H9 (cell line): ENCODE results near the gene DNAJC9. TPM values are rescaled to one million over a fixed set of nuclear protein-coding genes. Genes with fewer than 3 reads are reported as not detected.

Source experiments
- DNase-seq: peaks from one replicate; pipeline ENCODE4 v3.0.0-alpha.2; 2017
- H2AFZ ChIP-seq: one replicate; pipeline ENCODE4 v1.6.1; 2013; ENCODE audit warnings: mild to moderate bottlenecking, low read length, control low read depth, moderate library complexity
- H2AK5ac ChIP-seq: 2 replicates; pipeline ENCODE4 v1.6.1; 2013; ENCODE audit warnings: low read length, control low read depth, mixed read lengths; ENCODE audit not compliant: insufficient read length
- H2BK120ac ChIP-seq: one replicate; pipeline ENCODE4 v1.6.1; 2013; ENCODE audit warnings: low read depth, mild to moderate bottlenecking, low read length, control low read depth, inconsistent platforms; ENCODE audit not compliant: poor library complexity, severe bottlenecking
- H2BK12ac ChIP-seq: 2 replicates; pipeline ENCODE4 v1.6.1; 2013; ENCODE audit warnings: low read length, control low read depth, mixed read lengths, low read depth; ENCODE audit not compliant: insufficient read length
- H2BK15ac ChIP-seq: 2 replicates; pipeline ENCODE4 v1.6.1; 2013; ENCODE audit warnings: low read depth, low read length, control low read depth
- H2BK20ac ChIP-seq: one replicate; pipeline ENCODE4 v1.6.1; 2013; ENCODE audit warnings: low read depth, mild to moderate bottlenecking, low read length, control low read depth, inconsistent platforms; ENCODE audit not compliant: poor library complexity, severe bottlenecking
- H2BK5ac ChIP-seq: 2 replicates; pipeline ENCODE4 v1.6.1; 2013; ENCODE audit warnings: low read length, control low read depth, mixed read lengths; ENCODE audit not compliant: insufficient read length
- H3K14ac ChIP-seq: 2 replicates; pipeline ENCODE4 v1.6.1; 2013; ENCODE audit warnings: low read length, control low read depth; ENCODE audit not compliant: insufficient read depth
- H3K18ac ChIP-seq: 2 replicates; pipeline ENCODE4 v1.6.1; 2013; ENCODE audit warnings: low read depth, mild to moderate bottlenecking, mixed read lengths, low read length, control low read depth; ENCODE audit not compliant: insufficient read length
- H3K23ac ChIP-seq: 2 replicates; pipeline ENCODE4 v1.6.1; 2013; ENCODE audit warnings: low read length, control low read depth, mixed read lengths, low read depth; ENCODE audit not compliant: insufficient read length
- H3K23me2 ChIP-seq: 2 replicates; pipeline ENCODE4 v1.6.1; 2013; ENCODE audit warnings: low read depth, mild to moderate bottlenecking, mixed read lengths, low read length, control low read depth; ENCODE audit not compliant: insufficient read length, poor library complexity, severe bottlenecking
- H3K27ac ChIP-seq: 2 replicates; pipeline ENCODE4 v1.5.1; 2013; ENCODE audit warnings: low read length, control low read depth, mixed read lengths, low read depth; ENCODE audit not compliant: insufficient read length
- H3K27me3 ChIP-seq: 2 replicates; pipeline ENCODE4 v1.6.1; 2013; ENCODE audit warnings: low read length, control low read depth, inconsistent platforms; ENCODE audit not compliant: insufficient read depth
- H3K4ac ChIP-seq: 2 replicates; pipeline ENCODE4 v1.6.1; 2013; ENCODE audit warnings: low read depth, mild to moderate bottlenecking, control low read depth, inconsistent platforms, low read length, moderate library complexity
- H3K4me1 ChIP-seq: 2 replicates; pipeline ENCODE4 v1.6.1; 2013; ENCODE audit warnings: low read length, control low read depth, inconsistent platforms; ENCODE audit not compliant: insufficient read depth
- H3K4me2 ChIP-seq: 2 replicates; pipeline ENCODE4 v1.6.1; 2013; ENCODE audit warnings: low read length, control low read depth, mixed read lengths; ENCODE audit not compliant: insufficient read length, insufficient read depth
- H3K56ac ChIP-seq: 2 replicates; pipeline ENCODE4 v1.6.1; 2013; ENCODE audit warnings: low read depth, mild to moderate bottlenecking, mixed read lengths, low read length, control low read depth; ENCODE audit not compliant: insufficient read length
- H3K79me1 ChIP-seq: 2 replicates; pipeline ENCODE4 v1.6.1; 2013; ENCODE audit warnings: low read depth, mild to moderate bottlenecking, moderate library complexity, low read length, control low read depth, inconsistent platforms; ENCODE audit not compliant: insufficient read depth, poor library complexity, severe bottlenecking
- H3K79me2 ChIP-seq: 2 replicates; pipeline ENCODE4 v1.6.1; 2013; ENCODE audit warnings: low read length, control low read depth, inconsistent platforms; ENCODE audit not compliant: insufficient read depth
- H3K9ac ChIP-seq: 2 replicates; pipeline ENCODE4 v1.6.1; 2013; ENCODE audit warnings: low read length, control low read depth, mixed read lengths; ENCODE audit not compliant: insufficient read length; ENCODE audit errors: extremely low read depth
- H3K9me3 ChIP-seq: one replicate; pipeline ENCODE4 v1.6.1; 2013; ENCODE audit warnings: low read depth, low read length, inconsistent platforms; ENCODE audit not compliant: control insufficient read depth
- H3T11ph ChIP-seq: one replicate; pipeline ENCODE4 v1.6.1; 2013; ENCODE audit warnings: mild to moderate bottlenecking, low read length, control low read depth, inconsistent platforms
- H4K20me1 ChIP-seq: one replicate; pipeline ENCODE4 v1.6.1; 2013; ENCODE audit not compliant: control insufficient read depth, insufficient read length, insufficient read depth
- H4K5ac ChIP-seq: 2 replicates; pipeline ENCODE4 v1.6.1; 2013; ENCODE audit warnings: low read depth, mild to moderate bottlenecking, mixed read lengths, low read length, control low read depth; ENCODE audit not compliant: insufficient read length
- H4K8ac ChIP-seq: replicated peaks from 2 replicates; pipeline ENCODE4 v1.6.1; 2013; ENCODE audit warnings: low read length, control low read depth, mixed read lengths, low read depth; ENCODE audit not compliant: insufficient read length
- H4K91ac ChIP-seq: 2 replicates; pipeline ENCODE4 v1.6.1; 2013; ENCODE audit warnings: low read depth, mild to moderate bottlenecking, moderate library complexity, mixed read lengths, low read length, control low read depth; ENCODE audit not compliant: insufficient read length
- H3K27ac Mint-ChIP-seq, 3 experiments: 2 replicates in 2 of 3; 3 replicates in 1 of 3; pipeline ENCODE4 v1.8.0; 2020 to 2021; ENCODE audit warnings: mixed read lengths in 3 of 3, mild to moderate bottlenecking in 1 of 3, moderate library complexity in 1 of 3
- H3K27me3 Mint-ChIP-seq: 2 replicates; pipeline ENCODE4 v1.8.0; 2021; ENCODE audit warnings: low read depth, mild to moderate bottlenecking, moderate library complexity, mixed read lengths
- H3K36me3 Mint-ChIP-seq, 3 experiments: 2 replicates in 2 of 3; 3 replicates in 1 of 3; pipeline ENCODE4 v1.8.0; 2020 to 2021; ENCODE audit warnings: low read depth in 3 of 3, mixed read lengths in 3 of 3; ENCODE audit not compliant: insufficient read depth in 1 of 3
- H3K4me1 Mint-ChIP-seq, 2 experiments: 2 replicates each; pipeline ENCODE4 v1.8.0; 2020; ENCODE audit warnings: mixed read lengths in 2 of 2
- H3K4me3 Mint-ChIP-seq, 2 experiments: 2 replicates in 1 of 2; 3 replicates in 1 of 2; pipeline ENCODE4 v1.8.0; 2020 to 2021; ENCODE audit warnings: mild to moderate bottlenecking in 2 of 2, mixed read lengths in 2 of 2, moderate library complexity in 1 of 2
- H3K9me3 Mint-ChIP-seq, 2 experiments: 2 replicates in 1 of 2; 3 replicates in 1 of 2; pipeline ENCODE4 v1.8.0; 2020; ENCODE audit warnings: mild to moderate bottlenecking in 2 of 2, mixed read lengths in 2 of 2, moderate library complexity in 1 of 2
- CTCF ChIP-seq: fragments of 200-600 bp; sonication (generic); conservative IDR thresholded peaks from 3 replicates; pipeline ENCODE4 v1.8.0; 2021; ENCODE audit warnings: antibody characterized with exemption, mild to moderate bottlenecking
- WGBS: extraction: QIAGEN DNeasy Blood & Tissue Kit; methylation state at CpG from one replicate; pipeline ENCODE4 v1.1.7; 2013; ENCODE audit warnings: missing lambda C conversion rate, low lambda C conversion rate, mixed read lengths; ENCODE audit not compliant: insufficient read length; ENCODE audit errors: extremely low coverage; 5-methylcytosine and 5-hydroxymethylcytosine counted together
- total RNA-seq: library from RNA; stranded (reverse); gene quantifications from 2 replicates; pipeline ENCODE4 v1.2.1, GENCODE V29; 2021

DNAJC9 gene
- total RNA-seq, 1 experiment from 2014 or later, result 45.7 TPM

- H3K4me3 Mint-ChIP-seq, result no peak overlapping the region
- TF ChIP-seq CTCF, result no peak
- no peaks in the 10 kb centered on the region for H3K79me1 ChIP-seq
- WGBS, result no CpG with 5 or more reads among the region's 2 CpGs
- H3K79me2 ChIP-seq, result no peaks in the 10 kb centered on the region
- no peak overlapping the region for H3T11ph ChIP-seq
- H4K20me1 ChIP-seq, result no peaks in the 10 kb centered on the region
- no peak for DNase-seq
- H4K8ac ChIP-seq, result no peak overlapping the region
- no peak overlapping the region for H3K23ac ChIP-seq
- no peak overlapping the region for H3K4me2 ChIP-seq
- H3K9me3 Mint-ChIP-seq, result peaks cover 27 to 32% of the 10 kb centered on the region in 2 experiments
- H3K14ac ChIP-seq, result no peak overlapping the region
- no peaks in the 10 kb centered on the region for H3K4me1 ChIP-seq
- no peak overlapping the region for H3K27ac Mint-ChIP-seq
- H4K5ac ChIP-seq, result no peak overlapping the region
- H4K91ac ChIP-seq, result no peak overlapping the region
- no peak overlapping the region for H3K9ac ChIP-seq
- no peak overlapping the region for H3K18ac ChIP-seq
- no peak overlapping the region for H2BK15ac ChIP-seq
- no peak overlapping the region for H3K56ac ChIP-seq
- no peaks in the 10 kb centered on the region for H3K4me1 Mint-ChIP-seq
- no peak overlapping the region for H2AFZ ChIP-seq
- H2AK5ac ChIP-seq, result no peak overlapping the region
- no peak overlapping the region for H2BK5ac ChIP-seq
- H3K36me3 Mint-ChIP-seq, result peaks cover 22 to 46% (median 41%) of the 10 kb centered on the region in 3 experiments
- no peak overlapping the region for H2BK20ac ChIP-seq
- H3K27me3 Mint-ChIP-seq, result no peaks in the 10 kb centered on the region; the same call in 1 of the 2 replicates
- H3K23me2 ChIP-seq, result no peaks in the 10 kb centered on the region
- H3K27me3 ChIP-seq, result no peaks in the 10 kb centered on the region
- peaks cover 17% of the 10 kb centered on the region for H3K9me3 ChIP-seq
- H3K4ac ChIP-seq, result no peak overlapping the region
- H2BK120ac ChIP-seq, result no peak overlapping the region
- no peak overlapping the region for H2BK12ac ChIP-seq
- H3K27ac ChIP-seq, result no peak overlapping the region
Observed at GRCh38 chr10:73207883-73208282, 39.2 kb downstream of the DNAJC9 start.
